K562 (cell line): Measurements from ENCODE around the gene RNF103.

Source experiments
- EP300 ChIP-seq: IDR thresholded peaks from 2 replicates; pipeline ENCODE4 v1.6.1; 2012; ENCODE audit warnings: low read length, improper control_type of control experiment
- KLF13 ChIP-seq: fragments of 450-650 bp; IDR thresholded peaks from 2 replicates; pipeline ENCODE4 v1.6.1; 2016; ENCODE audit warnings: missing genetic modification characterization, low read depth, mild to moderate bottlenecking, missing compliant biosample characterization, moderate library complexity, borderline replicate concordance
- POLR2A ChIP-seq: fragments of 450-650 bp; conservative IDR thresholded peaks from 2 replicates; pipeline ENCODE4 v1.6.1; 2016
- SP2 ChIP-seq: IDR thresholded peaks from 2 replicates; pipeline ENCODE4 v1.6.1; 2011; ENCODE audit warnings: mild to moderate bottlenecking, low read depth, low read length, moderate library complexity; ENCODE audit not compliant: poor library complexity, severe bottlenecking; ENCODE audit errors: extremely low read depth
- ZNF23 ChIP-seq: fragments of 250-450 bp; sonication (Bioruptor Pico); IDR thresholded peaks from 2 replicates; pipeline ENCODE4 v1.4.0; 2020; ENCODE audit warnings: mild to moderate bottlenecking
- ZNF316 ChIP-seq: fragments of 450-650 bp; IDR thresholded peaks from 2 replicates; pipeline ENCODE4 v1.6.1; 2016
- ZNF785 ChIP-seq: fragments of 250-450 bp; sonication (Bioruptor Pico); IDR thresholded peaks from 2 replicates; pipeline ENCODE4 v1.4.0; 2020; ENCODE audit warnings: mild to moderate bottlenecking
- TF ChIP-seq, protein P1 (sequence below), 2 experiments: IDR thresholded peaks; 2 replicates each; pipeline ENCODE4 v1.6.1; 2011; ENCODE audit warnings: borderline replicate concordance in 1 of 2, control low read depth in 1 of 2, low read depth in 1 of 2, low read length in 1 of 2, mild to moderate bottlenecking in 1 of 2, mixed read lengths in 1 of 2, moderate library complexity in 1 of 2; ENCODE audit not compliant: insufficient read depth in 1 of 2, insufficient read length in 1 of 2, poor library complexity in 1 of 2, severe bottlenecking in 1 of 2; ENCODE audit errors: extremely low read depth in 1 of 2

DNA sequence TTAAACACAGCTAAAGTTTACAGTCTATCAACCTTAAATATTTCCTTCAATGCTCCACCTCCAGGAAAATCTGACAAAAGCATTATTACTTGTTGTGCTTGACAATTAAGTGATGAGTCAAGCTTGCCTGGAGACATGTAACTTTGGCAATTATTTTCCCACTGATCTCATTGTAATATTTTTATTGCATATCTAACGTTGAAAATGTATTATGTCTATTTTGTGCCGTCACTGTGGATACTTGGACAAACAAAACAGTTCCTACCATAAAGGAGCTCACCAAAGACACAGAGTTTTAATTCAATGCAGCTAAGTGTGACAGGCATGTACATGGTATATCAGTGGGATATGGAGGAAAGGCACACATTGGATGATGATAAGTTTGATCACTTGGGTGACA is 24.7 kb downstream of the RNF103 start:
- TF ChIP-seq POLR2A (no peak), ZNF785 (no peak), ZNF316 (no peak), SP2 (no peak), KLF13 (tag) (no peak), ZNF23 (CRISPR knock-in tag) (no peak), EP300 (no peak)
- TF ChIP-seq, protein P1, sequence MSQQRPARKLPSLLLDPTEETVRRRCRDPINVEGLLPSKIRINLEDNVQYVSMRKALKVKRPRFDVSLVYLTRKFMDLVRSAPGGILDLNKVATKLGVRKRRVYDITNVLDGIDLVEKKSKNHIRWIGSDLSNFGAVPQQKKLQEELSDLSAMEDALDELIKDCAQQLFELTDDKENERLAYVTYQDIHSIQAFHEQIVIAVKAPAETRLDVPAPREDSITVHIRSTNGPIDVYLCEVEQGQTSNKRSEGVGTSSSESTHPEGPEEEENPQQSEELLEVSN (IDR thresholded peaks at IDR 0.05; ENCODE audit: borderline replicate concordance in 1 of 2, extremely low read depth in 1 of 2, insufficient read depth in 1 of 2, insufficient read length in 1 of 2, low read depth in 1 of 2, low read length in 1 of 2, poor library complexity in 1 of 2, severe bottlenecking in 1 of 2) = no peak
